GM12878 (cell line): Measurements from ENCODE around the gene NDUFA12. TPM values are rescaled to one million over a fixed set of nuclear protein-coding genes. Genes with fewer than 3 reads are reported as not detected.

Experiments
- ATAC-seq: fragments of 200-7000 bp; cut with Tn5 transposase; 3 replicates; pipeline ENCODE4 v1.9.1; 2020; ENCODE audit warnings: mild to moderate bottlenecking, moderate library complexity
- BruUV-seq: library from RNA; stranded (reverse); fragments of 400-500 nt; replicated peaks from 2 replicates; lab custom pipeline; 2021; lab: Mats Ljungman, UMichigan
- CTCF ChIA-PET: fragments of 300-600 bp; sonication (Branson Sonifier 250); formaldehyde crosslinking; extraction: SDS; loops from one replicate; lab custom pipeline; 2021; ENCODE audit warnings: inconsistent platforms; lab: Yijun Ruan, JAX
- POLR2A ChIA-PET: fragments of 350-600 bp; formaldehyde crosslinking; extraction: SDS; loops from one replicate; lab custom pipeline; 2021; ENCODE audit warnings: inconsistent platforms; lab: Charles Lee
- RAD21 ChIA-PET: fragments of 300-600 bp; sonication (Branson Sonifier 250); formaldehyde crosslinking; loops from one replicate; lab custom pipeline; 2023; ENCODE audit warnings: antibody characterized with exemption; ENCODE audit not compliant: unreplicated experiment; lab: Charles Lee
- SMC1A ChIA-PET: fragments of 300-600 bp; sonication (Branson Sonifier 250); formaldehyde crosslinking; loops from one replicate; lab custom pipeline; 2023; ENCODE audit not compliant: unreplicated experiment, uncharacterized antibody; lab: Charles Lee
- DNase-seq: peaks from one replicate; pipeline ENCODE4 v3.0.0-alpha.2; 2011; ENCODE audit warnings: low read depth, low spot score
- FAIRE-seq: peaks from 3 replicates; lab custom pipeline; 2011; peaks lifted over from hg19 to GRCh38; lab: Jason Lieb, UNC
- H2AFZ ChIP-seq: 2 replicates; pipeline ENCODE4 v1.6.0; 2011; ENCODE audit warnings: low read depth, low read length, control low read depth; ENCODE audit not compliant: control insufficient read depth
- H3K27ac ChIP-seq: 2 replicates; pipeline ENCODE4 v1.5.1; 2011; ENCODE audit warnings: control low read depth; ENCODE audit not compliant: control insufficient read depth, insufficient read depth
- H3K27me3 ChIP-seq, 2 experiments: replicated peaks in 1 of 2; 2 replicates each; pipeline versions ENCODE4 v1.6.0 to v1.6.1; 2011; ENCODE audit warnings: low read length in 1 of 2; ENCODE audit not compliant: control insufficient read depth in 2 of 2, insufficient read depth in 2 of 2
- H3K36me3 ChIP-seq, 2 experiments: 2 replicates each; pipeline ENCODE4 v1.5.1; 2011; ENCODE audit warnings: low read length in 1 of 2; ENCODE audit not compliant: control insufficient read depth in 2 of 2, insufficient read depth in 2 of 2
- H3K4me1 ChIP-seq: 2 replicates; pipeline ENCODE4 v1.6.1; 2011; ENCODE audit warnings: mild to moderate bottlenecking, low read length, moderate library complexity, mixed read lengths; ENCODE audit not compliant: control insufficient read depth, insufficient read depth
- H3K4me2 ChIP-seq: 2 replicates; pipeline ENCODE4 v1.6.0; 2011; ENCODE audit warnings: control low read depth; ENCODE audit not compliant: control insufficient read depth, insufficient read depth
- H3K4me3 ChIP-seq: fragments of 200-600 bp; sonication (generic); 2 replicates; pipeline ENCODE4 v1.5.1; 2016
- H3K79me2 ChIP-seq: 2 replicates; pipeline ENCODE4 v1.6.0; 2011; ENCODE audit warnings: low read length; ENCODE audit not compliant: control insufficient read depth, insufficient read depth
- H3K9ac ChIP-seq: 2 replicates; pipeline ENCODE4 v1.8.0; 2011; ENCODE audit warnings: low read length, control low read depth, mixed read lengths; ENCODE audit not compliant: control insufficient read depth, insufficient read depth
- H3K9me3 ChIP-seq: replicated peaks from 3 replicates; pipeline ENCODE4 v1.5.1; 2011; ENCODE audit warnings: mild to moderate bottlenecking, low read length; ENCODE audit not compliant: control insufficient read depth, insufficient read depth
- H4K20me1 ChIP-seq: 2 replicates; pipeline ENCODE4 v1.6.0; 2011; ENCODE audit not compliant: control insufficient read depth, insufficient read depth
- CEBPB ChIP-seq, 2 experiments: fragments of 150-350 bp in 1 of 2; IDR thresholded peaks; 2 replicates each; pipeline ENCODE4 v1.6.1; 2012 to 2014; ENCODE audit warnings: low read depth in 2 of 2, low read length in 2 of 2, borderline replicate concordance in 1 of 2, inconsistent platforms in 1 of 2
- CHD1 ChIP-seq: IDR thresholded peaks from 2 replicates; pipeline ENCODE4 v1.6.1; 2012; ENCODE audit warnings: low read depth, low read length, improper control_type of control experiment
- CREB1 ChIP-seq: IDR thresholded peaks from 2 replicates; pipeline ENCODE4 v1.6.1; 2012; ENCODE audit warnings: low read depth, mild to moderate bottlenecking, inconsistent platforms
- E2F8 ChIP-seq: fragments of 450-650 bp; IDR thresholded peaks from 2 replicates; pipeline ENCODE4 v1.6.1; 2018; ENCODE audit warnings: mild to moderate bottlenecking, low read depth, moderate library complexity; ENCODE audit not compliant: partially characterized antibody
- EED ChIP-seq: sonication (generic); IDR thresholded peaks from 2 replicates; pipeline ENCODE4 v1.6.1; 2016; ENCODE audit warnings: antibody characterized with exemption, low read depth
- EZH2 ChIP-seq: IDR thresholded peaks from 2 replicates; pipeline ENCODE4 v1.6.1; 2012; ENCODE audit warnings: low read depth, mild to moderate bottlenecking, control low read depth, inconsistent platforms, low read length, borderline replicate concordance; ENCODE audit not compliant: control insufficient read depth
- FOXM1 ChIP-seq: IDR thresholded peaks from 2 replicates; pipeline ENCODE4 v1.6.1; 2012; ENCODE audit warnings: low read depth, mild to moderate bottlenecking, inconsistent platforms, low read length, moderate library complexity
- KDM1A ChIP-seq: fragments of 200-600 bp; sonication (generic); IDR thresholded peaks from 2 replicates; pipeline ENCODE4 v1.6.1; 2016; ENCODE audit warnings: borderline replicate concordance
- LARP7 ChIP-seq: fragments of 450-650 bp; IDR thresholded peaks from 2 replicates; pipeline ENCODE4 v1.6.1; 2017; ENCODE audit warnings: mild to moderate bottlenecking
- MAX ChIP-seq: IDR thresholded peaks from 2 replicates; pipeline ENCODE4 v1.6.1; 2012; ENCODE audit warnings: low read depth, low read length, improper control_type of control experiment
- NFYB ChIP-seq: IDR thresholded peaks from 2 replicates; pipeline ENCODE4 v1.6.1; 2011; ENCODE audit warnings: low read depth, mild to moderate bottlenecking, low read length, improper control_type of control experiment, moderate library complexity; ENCODE audit not compliant: insufficient read depth
- POLR2A ChIP-seq: IDR thresholded peaks from 2 replicates; pipeline ENCODE4 v1.6.1; 2011; ENCODE audit warnings: low read depth, mild to moderate bottlenecking, low read length
- RFX5 ChIP-seq: IDR thresholded peaks from 2 replicates; pipeline ENCODE4 v1.6.1; 2011; ENCODE audit warnings: low read depth, low read length, improper control_type of control experiment
- YBX1 ChIP-seq: fragments of 450-650 bp; IDR thresholded peaks from 2 replicates; pipeline ENCODE4 v1.6.1; 2016; ENCODE audit warnings: antibody characterized with exemption
- ZBTB40 ChIP-seq: fragments of 450-650 bp; IDR thresholded peaks from 2 replicates; pipeline ENCODE4 v1.6.1; 2016; ENCODE audit warnings: mild to moderate bottlenecking, moderate library complexity, borderline replicate concordance
- WGBS: methylation state at CpG from one replicate; pipeline ENCODE4 v1.1.6; 2016; ENCODE audit warnings: low lambda C conversion rate; ENCODE audit not compliant: insufficient replicate concordance, insufficient coverage; ENCODE audit errors: missing lambda C conversion rate; 5-methylcytosine and 5-hydroxymethylcytosine counted together
- in situ Hi-C: fragments of 300-500 bp; cut with MboI; formaldehyde crosslinking; loops from 9 replicates; pipeline ENCODE4 v1.14.3; 2018; ENCODE audit warnings: mixed read lengths
- intact Hi-C: fragments of 100-400 bp; cut with micrococcal nuclease; formaldehyde crosslinking; loops from one replicate; pipeline ENCODE4 v1.14.2; 2022; ENCODE audit not compliant: unreplicated experiment
- polyA plus RNA-seq, 11 experiments: library from polyadenylated mRNA; depleted of rRNA in 4 of 11; unstranded in 6 of 11; stranded (reverse) in 5 of 11; fragments of >200 nt; fragmentation: Nextera tagmentation in 4 of 11; fragmentation: Illumina TruSeq in 1 of 11; extraction: Ambion mirVana in 4 of 11; extraction: Trizol in 1 of 11; gene quantifications; 1 replicate in 1 of 11; 2 replicates in 10 of 11; pipeline versions ENCODE4 v1.2.1 to v1.2.3, GENCODE V29; 2011 to 2016; ENCODE audit warnings: inconsistent platforms in 2 of 11, missing spikeins in 2 of 11, low read depth in 1 of 11
- total RNA-seq, 4 experiments: library from RNA; depleted of rRNA in 3 of 4; stranded (reverse); fragments of >200 nt in 3 of 4; fragmentation: Illumina TruSeq in 1 of 4; extraction: Trizol in 1 of 4; gene quantifications; 2 replicates each; pipeline versions ENCODE4 v1.2.1 to v1.2.3, GENCODE V29; 2013 to 2021
- TF ChIP-seq, protein P1 (sequence below): fragments of 450-650 bp; IDR thresholded peaks from 2 replicates; pipeline ENCODE4 v1.6.1; 2017; ENCODE audit warnings: low read depth, mild to moderate bottlenecking, moderate library complexity

The NDUFA12 gene
- total and polyA plus RNA-seq, 10 of the 15 experiments (the other 5 are each of a cell fraction or from before 2014, with no cell fraction given) = 141 to 1,021 (median 295) TPM

DNA sequence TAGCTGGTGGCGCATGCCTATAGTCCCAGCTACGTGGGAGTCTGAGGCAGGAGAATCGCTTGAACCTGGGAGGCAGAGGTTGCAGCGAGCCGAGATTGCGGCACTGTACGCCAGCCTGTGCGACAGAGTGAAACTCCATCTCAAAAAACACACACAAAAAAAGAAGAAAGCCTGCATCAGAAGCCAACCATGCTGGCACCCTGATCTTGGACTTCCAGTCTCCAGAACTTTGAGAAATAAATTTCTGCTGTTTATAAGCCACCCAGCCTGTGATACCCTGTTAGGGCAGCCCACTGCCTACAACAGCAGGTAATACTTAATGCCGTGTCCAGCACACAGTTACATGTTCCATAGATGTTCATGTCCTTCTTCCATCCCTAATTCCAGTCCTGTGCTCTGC is 62.7 kb downstream of the NDUFA12 start (continued):
- no peak for TF ChIP-seq ZBTB40
- TF ChIP-seq EZH2 = no peak
- no peak for TF ChIP-seq LARP7
- no peak for TF ChIP-seq NFYB
- no peak for TF ChIP-seq CREB1
- no peak for TF ChIP-seq FOXM1
- no peak for TF ChIP-seq MAX

DNA sequence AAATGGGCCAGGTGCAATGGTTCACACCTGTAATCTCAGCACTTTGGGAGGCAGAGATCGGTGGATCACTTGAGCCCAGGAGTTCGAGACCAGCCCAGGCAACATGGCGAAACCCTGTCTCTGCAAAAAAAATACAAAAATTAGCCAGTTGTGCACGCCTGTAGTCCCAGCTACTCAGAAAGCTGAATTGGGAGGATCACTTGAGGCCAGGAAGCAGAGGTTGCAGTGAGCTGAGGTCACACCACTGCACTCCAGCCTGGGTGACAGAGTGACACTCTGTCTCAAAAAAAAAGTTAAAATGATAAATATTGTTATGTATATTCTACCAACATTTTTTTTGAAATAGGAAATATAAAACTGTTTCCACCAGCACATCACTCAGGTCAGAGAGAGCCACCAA is 64.9 kb downstream of the NDUFA12 start:
- H3K9ac ChIP-seq = no peak overlapping the region
- H3K4me3 ChIP-seq = no peak overlapping the region
- H3K4me1 ChIP-seq = no peaks in the 10 kb centered on the region
- no peak overlapping the region for H3K27ac ChIP-seq
- no peaks in the 10 kb centered on the region for H3K27me3 ChIP-seq
- H3K4me2 ChIP-seq = no peak overlapping the region
- intact Hi-C loops = no loop called here
- RAD21 ChIA-PET = no interaction called here
- no peaks in the 10 kb centered on the region for H3K9me3 ChIP-seq
- BruUV-seq = no TSS peak
- ATAC-seq (no peak), FAIRE-seq (no peak), DNase-seq (no peak)
- H3K36me3 ChIP-seq = no peaks in the 10 kb centered on the region
- POLR2A ChIA-PET = no interaction called here
- in situ Hi-C loops = no loop called here
- no peaks in the 10 kb centered on the region for H3K79me2 ChIP-seq
- no peaks in the 10 kb centered on the region for H4K20me1 ChIP-seq
- SMC1A ChIA-PET = no interaction called here
- 69% methylated on average over 4 of the region's 4 CpGs for WGBS
- no peak overlapping the region for H2AFZ ChIP-seq
- CTCF ChIA-PET = interaction anchor here (0.7 to 1.3 kb wide), 4 partner anchors 13 to 63 kb away, joined by 3 read pairs; no protein-coding TSS in a partner anchor
- TF ChIP-seq POLR2A (no peak), E2F8 (no peak), CHD1 (no peak), KDM1A (no peak), CEBPB (IDR thresholded peaks at IDR 0.05; ENCODE audit: borderline replicate concordance in 1 of 2, low read depth in 2 of 2, low read length in 2 of 2) (no peak), YBX1 (no peak), RFX5 (no peak), EED (no peak)
- TF ChIP-seq, protein P1, sequence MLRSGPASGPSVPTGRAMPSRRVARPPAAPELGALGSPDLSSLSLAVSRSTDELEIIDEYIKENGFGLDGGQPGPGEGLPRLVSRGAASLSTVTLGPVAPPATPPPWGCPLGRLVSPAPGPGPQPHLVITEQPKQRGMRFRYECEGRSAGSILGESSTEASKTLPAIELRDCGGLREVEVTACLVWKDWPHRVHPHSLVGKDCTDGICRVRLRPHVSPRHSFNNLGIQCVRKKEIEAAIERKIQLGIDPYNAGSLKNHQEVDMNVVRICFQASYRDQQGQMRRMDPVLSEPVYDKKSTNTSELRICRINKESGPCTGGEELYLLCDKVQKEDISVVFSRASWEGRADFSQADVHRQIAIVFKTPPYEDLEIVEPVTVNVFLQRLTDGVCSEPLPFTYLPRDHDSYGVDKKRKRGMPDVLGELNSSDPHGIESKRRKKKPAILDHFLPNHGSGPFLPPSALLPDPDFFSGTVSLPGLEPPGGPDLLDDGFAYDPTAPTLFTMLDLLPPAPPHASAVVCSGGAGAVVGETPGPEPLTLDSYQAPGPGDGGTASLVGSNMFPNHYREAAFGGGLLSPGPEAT = no peak
